ENCODE data around the gene PPM1M. TPM values are rescaled to one million over a fixed set of nuclear protein-coding genes. Genes with fewer than 3 reads are reported as not detected.

The PPM1M gene
- total and polyA plus RNA-seq, 10 of the 15 experiments (the other 5 are each of a cell fraction or from before 2014, with no cell fraction given), result 7.3 to 24.8 (median 15.8) TPM

DNA sequence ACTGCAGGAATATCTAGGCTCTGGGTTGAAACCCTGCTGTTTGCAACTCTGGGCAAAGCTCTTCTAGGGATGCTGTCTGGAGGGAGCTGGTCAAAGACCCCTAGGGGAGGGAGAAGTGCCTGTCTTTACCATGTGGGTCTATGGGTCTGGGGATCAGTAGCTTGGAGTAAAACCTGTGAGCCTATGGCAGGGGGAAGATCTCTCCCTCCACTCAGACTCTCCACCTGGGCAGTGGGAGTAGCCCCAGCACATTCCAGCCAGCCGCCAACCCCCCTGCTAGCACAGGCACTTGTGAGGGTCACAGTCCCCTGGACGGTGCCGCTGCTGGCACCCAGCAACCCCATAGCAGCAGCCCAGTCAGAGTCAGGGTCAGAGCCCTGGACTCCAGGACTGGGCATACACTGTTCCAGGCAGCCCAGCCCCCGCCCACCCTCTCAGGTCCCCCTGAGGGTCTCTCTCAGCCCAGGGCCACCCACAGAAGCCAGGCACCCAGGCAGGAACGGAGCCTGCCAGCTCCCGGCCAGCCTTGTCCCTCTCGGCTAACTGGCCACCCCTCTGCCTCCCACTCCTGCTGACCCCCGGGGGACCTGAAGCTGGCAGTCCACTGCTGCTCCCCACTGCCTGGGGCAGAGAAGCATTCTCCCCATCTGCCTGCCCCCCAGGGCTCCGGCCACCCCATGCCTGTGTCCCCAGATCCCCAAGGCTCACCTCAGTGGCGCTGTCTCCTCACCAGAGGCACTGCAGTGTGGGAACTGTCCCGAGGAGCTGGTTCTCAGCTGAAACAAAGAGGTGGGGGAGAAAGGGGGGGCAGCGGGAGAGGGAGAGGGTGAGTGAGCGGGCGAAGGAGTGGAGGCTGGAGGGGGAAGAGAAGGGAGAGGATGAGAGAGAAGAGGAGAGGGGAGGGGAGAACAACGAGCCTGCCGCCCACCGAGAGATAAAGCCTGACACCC is 52.9 kb downstream of the PPM1M start:
- no peak for DNase-seq (ENCODE audit: low read depth, low spot score)
- ChIA-PET RAD21 (ENCODE audit: unreplicated experiment) (interaction anchor here (1.2 to 5.7 kb wide), 4 partner anchors 15 to 59 kb away, joined by 3 to 52 read pairs (median 4); partner anchors contain the start of gene TWF2), SMC1A (ENCODE audit: uncharacterized antibody, unreplicated experiment) (interaction anchor here (1.5 to 6.6 kb wide), 3 partner anchors 11 to 40 kb away, joined by 3 to 62 read pairs (median 6); no protein-coding TSS in a partner anchor), CTCF (interaction anchor here (0.7 to 19.0 kb wide), 7 partner anchors 10 to 87 kb away, joined by 3 to 451 read pairs (median 5); partner anchors contain the start of gene GLYCTK), POLR2A (interaction anchor here (0.5 to 2.5 kb wide), 6 partner anchors 10 to 409 kb away, joined by 3 to 16 read pairs (median 3); partner anchors contain the start of gene GLYCTK)
- Histone ChIP-seq H3K36me3 (ENCODE audit: control insufficient read depth in 2 of 2, insufficient read depth in 2 of 2, low read length in 1 of 2) (no peaks in the 10 kb centered on the region; a peak in 2 of 4 replicates), H4K20me1 (ENCODE audit: control insufficient read depth, insufficient read depth) (no peaks in the 10 kb centered on the region), H3K27me3 (replicated peaks in 1 of 2; ENCODE audit: control insufficient read depth in 2 of 2, insufficient read depth in 2 of 2, low read length in 1 of 2) (no peaks in the 10 kb centered on the region), H2AFZ (ENCODE audit: control insufficient read depth, low read depth, low read length) (no peak overlapping the region), H3K4me1 (ENCODE audit: control insufficient read depth, insufficient read depth, low read length) (peaks cover 12% of the 10 kb centered on the region), H3K27ac (ENCODE audit: control insufficient read depth, insufficient read depth) (no peak overlapping the region), H3K9ac (ENCODE audit: control insufficient read depth, insufficient read depth, low read length) (no peak overlapping the region), H3K9me3 (replicated peaks; ENCODE audit: control insufficient read depth, insufficient read depth, low read length) (no peaks in the 10 kb centered on the region), H3K4me2 (ENCODE audit: control insufficient read depth, insufficient read depth) (no peak overlapping the region), H3K4me3 (no peak overlapping the region), H3K79me2 (ENCODE audit: control insufficient read depth, insufficient read depth, low read length) (no peaks in the 10 kb centered on the region)
- no TSS peak for BruUV-seq (replicated peaks)
- no peak for FAIRE-seq
- in situ Hi-C loops (cut with MboI), result no loop called here
- no peak for ATAC-seq
- WGBS (ENCODE audit: insufficient coverage, insufficient replicate concordance, low lambda C conversion rate, missing lambda C conversion rate), result 62% methylated on average over 11 of the region's 17 CpGs
- intact Hi-C loops (cut with micrococcal nuclease; ENCODE audit: unreplicated experiment), result no loop called here
- TF ChIP-seq, protein P1, sequence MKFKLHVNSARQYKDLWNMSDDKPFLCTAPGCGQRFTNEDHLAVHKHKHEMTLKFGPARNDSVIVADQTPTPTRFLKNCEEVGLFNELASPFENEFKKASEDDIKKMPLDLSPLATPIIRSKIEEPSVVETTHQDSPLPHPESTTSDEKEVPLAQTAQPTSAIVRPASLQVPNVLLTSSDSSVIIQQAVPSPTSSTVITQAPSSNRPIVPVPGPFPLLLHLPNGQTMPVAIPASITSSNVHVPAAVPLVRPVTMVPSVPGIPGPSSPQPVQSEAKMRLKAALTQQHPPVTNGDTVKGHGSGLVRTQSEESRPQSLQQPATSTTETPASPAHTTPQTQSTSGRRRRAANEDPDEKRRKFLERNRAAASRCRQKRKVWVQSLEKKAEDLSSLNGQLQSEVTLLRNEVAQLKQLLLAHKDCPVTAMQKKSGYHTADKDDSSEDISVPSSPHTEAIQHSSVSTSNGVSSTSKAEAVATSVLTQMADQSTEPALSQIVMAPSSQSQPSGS (IDR thresholded peaks at IDR 0.05; ENCODE audit: low read length), result no peak
- no peak for TF ChIP-seq RFX5 (IDR thresholded peaks at IDR 0.05; ENCODE audit: low read depth, low read length)
- no peak for TF ChIP-seq RUNX3 (IDR thresholded peaks at IDR 0.05; ENCODE audit: low read length)
- no peak for TF ChIP-seq RAD51 (IDR thresholded peaks at IDR 0.05)
- TF ChIP-seq, protein P2, sequence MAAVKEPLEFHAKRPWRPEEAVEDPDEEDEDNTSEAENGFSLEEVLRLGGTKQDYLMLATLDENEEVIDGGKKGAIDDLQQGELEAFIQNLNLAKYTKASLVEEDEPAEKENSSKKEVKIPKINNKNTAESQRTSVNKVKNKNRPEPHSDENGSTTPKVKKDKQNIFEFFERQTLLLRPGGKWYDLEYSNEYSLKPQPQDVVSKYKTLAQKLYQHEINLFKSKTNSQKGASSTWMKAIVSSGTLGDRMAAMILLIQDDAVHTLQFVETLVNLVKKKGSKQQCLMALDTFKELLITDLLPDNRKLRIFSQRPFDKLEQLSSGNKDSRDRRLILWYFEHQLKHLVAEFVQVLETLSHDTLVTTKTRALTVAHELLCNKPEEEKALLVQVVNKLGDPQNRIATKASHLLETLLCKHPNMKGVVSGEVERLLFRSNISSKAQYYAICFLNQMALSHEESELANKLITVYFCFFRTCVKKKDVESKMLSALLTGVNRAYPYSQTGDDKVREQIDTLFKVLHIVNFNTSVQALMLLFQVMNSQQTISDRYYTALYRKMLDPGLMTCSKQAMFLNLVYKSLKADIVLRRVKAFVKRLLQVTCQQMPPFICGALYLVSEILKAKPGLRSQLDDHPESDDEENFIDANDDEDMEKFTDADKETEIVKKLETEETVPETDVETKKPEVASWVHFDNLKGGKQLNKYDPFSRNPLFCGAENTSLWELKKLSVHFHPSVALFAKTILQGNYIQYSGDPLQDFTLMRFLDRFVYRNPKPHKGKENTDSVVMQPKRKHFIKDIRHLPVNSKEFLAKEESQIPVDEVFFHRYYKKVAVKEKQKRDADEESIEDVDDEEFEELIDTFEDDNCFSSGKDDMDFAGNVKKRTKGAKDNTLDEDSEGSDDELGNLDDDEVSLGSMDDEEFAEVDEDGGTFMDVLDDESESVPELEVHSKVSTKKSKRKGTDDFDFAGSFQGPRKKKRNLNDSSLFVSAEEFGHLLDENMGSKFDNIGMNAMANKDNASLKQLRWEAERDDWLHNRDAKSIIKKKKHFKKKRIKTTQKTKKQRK (IDR thresholded peaks at IDR 0.05; ENCODE audit: low read depth, low read length), result no peak
- no peak for TF ChIP-seq USF2 (IDR thresholded peaks at IDR 0.05; ENCODE audit: borderline replicate concordance, low read depth, low read length)
- TF ChIP-seq HDAC2 (IDR thresholded peaks at IDR 0.05), result no peak
- no peak for TF ChIP-seq ZNF622 (IDR thresholded peaks at IDR 0.05)
- TF ChIP-seq SMAD5 (IDR thresholded peaks at IDR 0.05; ENCODE audit: low read depth), result no peak
- no peak for TF ChIP-seq TBL1XR1 (IDR thresholded peaks at IDR 0.05; ENCODE audit: low read depth, low read length)
- no peak for TF ChIP-seq FOXM1 (IDR thresholded peaks at IDR 0.05; ENCODE audit: low read depth, low read length)
- no peak for TF ChIP-seq ASH2L (IDR thresholded peaks at IDR 0.05; ENCODE audit: borderline replicate concordance, low read depth)
- TF ChIP-seq MTA2 (IDR thresholded peaks at IDR 0.05; ENCODE audit: low read depth), result no peak
- no peak for TF ChIP-seq HSF1 (IDR thresholded peaks at IDR 0.05; ENCODE audit: low read depth, low read length)
